IPS-20b (cell line): Measurements from ENCODE around the gene MEG3.

ENCODE experiments used
- H3K27ac ChIP-seq: one replicate; pipeline ENCODE4 v1.5.1; 2013; ENCODE audit warnings: low read length
- H3K27me3 ChIP-seq: 2 replicates; pipeline ENCODE4 v1.6.1; 2013; ENCODE audit warnings: mild to moderate bottlenecking, low read length, inconsistent platforms; ENCODE audit not compliant: insufficient read depth
- H3K36me3 ChIP-seq: 2 replicates; pipeline ENCODE4 v1.6.1; 2013; ENCODE audit warnings: low read depth, mild to moderate bottlenecking, inconsistent platforms, low read length, moderate library complexity; ENCODE audit not compliant: insufficient read depth
- H3K4me1 ChIP-seq: 2 replicates; pipeline ENCODE4 v1.6.1; 2013; ENCODE audit warnings: mild to moderate bottlenecking, control low read depth, inconsistent platforms, low read length, moderate library complexity; ENCODE audit not compliant: insufficient read depth
- H3K4me3 ChIP-seq: 2 replicates; pipeline ENCODE4 v1.5.1; 2013; ENCODE audit warnings: mild to moderate bottlenecking, low read length, inconsistent platforms
- H3K9ac ChIP-seq: 2 replicates; pipeline ENCODE4 v1.6.1; 2013; ENCODE audit warnings: low read depth, mild to moderate bottlenecking, inconsistent platforms, low read length, moderate library complexity
- H3K9me3 ChIP-seq: 2 replicates; pipeline ENCODE4 v1.6.1; 2013; ENCODE audit warnings: mild to moderate bottlenecking, low read depth, low read length, inconsistent platforms; ENCODE audit not compliant: insufficient read depth

The MEG3 gene

GRCh38 chr14:100882991-100883788, 57.3 kb downstream of the MEG3 start:
- peaks cover 2% of the 10 kb centered on the region; the same call in 1 of the 2 replicates for H3K4me1 ChIP-seq
- no peak overlapping the region for H3K9ac ChIP-seq
- no peaks in the 10 kb centered on the region for H3K36me3 ChIP-seq
- H3K9me3 ChIP-seq: no peaks in the 10 kb centered on the region; the same call in 1 of the 2 replicates
- no peaks in the 10 kb centered on the region for H3K27me3 ChIP-seq
- no peak overlapping the region for H3K4me3 ChIP-seq
- H3K27ac ChIP-seq: no peak overlapping the region

- Histone ChIP-seq H3K4me1 (peaks cover 2% of the 10 kb centered on the region; the same call in 1 of the 2 replicates), H3K36me3 (no peaks in the 10 kb centered on the region), H3K27me3 (no peaks in the 10 kb centered on the region), H3K4me3 (no peak overlapping the region), H3K9me3 (no peaks in the 10 kb centered on the region; the same call in 1 of the 2 replicates), H3K9ac (no peak overlapping the region), H3K27ac (no peak overlapping the region)
Measured at GRCh38 chr14:100883789-100884101, 57.8 kb downstream of the MEG3 start.

- Histone ChIP-seq H3K27ac (no peak overlapping the region), H3K27me3 (no peaks in the 10 kb centered on the region), H3K4me1 (peaks cover 2% of the 10 kb centered on the region; the same call in 1 of the 2 replicates), H3K9me3 (no peaks in the 10 kb centered on the region; the same call in 1 of the 2 replicates), H3K4me3 (no peak overlapping the region), H3K36me3 (no peaks in the 10 kb centered on the region), H3K9ac (no peak overlapping the region)
Measured at GRCh38 chr14:100884456-100884855, 58.5 kb downstream of the MEG3 start.

DNA sequence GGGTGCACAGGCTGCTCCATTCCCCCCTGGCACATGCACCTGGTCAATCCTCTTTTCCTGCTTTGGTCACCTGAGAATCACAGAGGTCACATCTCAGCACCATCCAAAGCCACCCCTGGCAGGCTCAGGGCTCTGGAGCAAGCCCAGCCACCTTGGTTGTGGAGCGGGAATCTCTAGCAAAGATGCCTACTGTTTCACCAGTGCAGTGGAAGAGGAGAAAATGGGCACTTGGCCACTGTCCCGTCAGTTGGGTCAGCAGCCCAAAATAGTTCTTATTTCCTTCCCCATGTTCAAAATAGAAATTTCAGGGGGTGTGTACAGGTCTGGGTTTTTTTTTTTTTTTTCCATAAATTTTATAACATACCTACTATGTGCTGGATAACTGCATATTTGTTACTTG, 59.3 kb downstream of the MEG3 start:
- H3K9ac ChIP-seq: no peak overlapping the region
- H3K27ac ChIP-seq: no peak overlapping the region
- H3K4me1 ChIP-seq: peaks cover 2% of the 10 kb centered on the region; the same call in 1 of the 2 replicates
- H3K9me3 ChIP-seq: no peaks in the 10 kb centered on the region; the same call in 1 of the 2 replicates
- H3K4me3 ChIP-seq: no peak overlapping the region
- H3K36me3 ChIP-seq: no peaks in the 10 kb centered on the region
- H3K27me3 ChIP-seq: no peaks in the 10 kb centered on the region

DNA sequence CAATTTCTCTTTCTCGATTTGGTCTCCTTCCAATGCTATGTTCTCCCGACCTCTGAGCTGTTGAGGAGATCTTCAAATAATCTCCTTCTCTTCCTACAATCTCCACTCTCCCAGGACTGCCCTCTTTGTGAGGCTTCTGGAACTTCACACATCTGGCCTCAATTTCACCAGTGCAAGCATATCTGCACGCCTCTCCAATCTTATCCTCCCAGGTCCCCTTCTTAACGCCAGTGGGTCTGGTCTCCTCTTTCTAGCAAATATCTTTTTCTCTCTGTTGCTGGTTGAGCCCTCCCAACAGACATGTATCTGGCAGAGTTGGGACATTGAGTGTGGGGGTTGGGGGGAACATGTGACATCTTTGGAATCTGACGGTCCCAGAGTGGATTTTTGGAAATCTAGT, 59.7 kb downstream of the MEG3 start:
- H3K27ac ChIP-seq: no peak overlapping the region
- peaks cover 2% of the 10 kb centered on the region; the same call in 1 of the 2 replicates for H3K4me1 ChIP-seq
- no peaks in the 10 kb centered on the region for H3K27me3 ChIP-seq

DNA sequence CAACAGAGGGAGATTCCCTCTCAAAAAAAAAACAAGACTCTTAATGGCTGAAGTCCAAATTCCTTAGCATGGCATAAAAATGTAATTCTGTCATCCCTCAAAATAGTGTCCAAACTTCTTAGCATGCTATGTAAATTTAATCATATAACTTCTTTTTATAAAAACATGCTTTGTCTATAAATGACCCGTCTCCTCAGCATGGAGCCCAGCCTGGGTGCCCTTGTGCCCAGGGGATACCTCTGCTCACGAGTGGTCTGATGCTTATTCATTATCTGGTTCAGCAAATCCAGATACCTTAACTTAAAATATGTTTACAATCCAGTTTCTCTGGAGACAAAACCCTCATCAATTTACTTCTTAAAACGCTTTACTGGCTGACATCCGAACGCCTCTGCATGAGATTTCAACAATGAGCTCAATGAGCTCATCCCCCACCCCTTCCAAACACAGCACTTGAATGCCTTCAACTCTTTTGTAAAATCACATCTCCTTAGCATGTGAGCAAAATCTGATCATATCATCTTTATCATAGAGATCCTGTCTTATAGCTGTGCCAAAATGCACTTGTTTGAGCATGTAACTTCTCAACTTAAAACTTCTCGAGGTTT, 61.9 kb downstream of the MEG3 start:
- Histone ChIP-seq H3K4me3 (no peak overlapping the region), H3K4me1 (peaks cover 2% of the 10 kb centered on the region; the same call in 1 of the 2 replicates), H3K9me3 (no peaks in the 10 kb centered on the region), H3K27ac (no peak overlapping the region), H3K27me3 (no peaks in the 10 kb centered on the region), H3K36me3 (no peaks in the 10 kb centered on the region), H3K9ac (no peak overlapping the region)

More for the DNA sequence above, 59.7 kb downstream of the MEG3 start:
- Histone ChIP-seq H3K36me3 (no peaks in the 10 kb centered on the region), H3K9ac (no peak overlapping the region), H3K4me3 (no peak overlapping the region), H3K9me3 (no peaks in the 10 kb centered on the region; the same call in 1 of the 2 replicates)

DNA sequence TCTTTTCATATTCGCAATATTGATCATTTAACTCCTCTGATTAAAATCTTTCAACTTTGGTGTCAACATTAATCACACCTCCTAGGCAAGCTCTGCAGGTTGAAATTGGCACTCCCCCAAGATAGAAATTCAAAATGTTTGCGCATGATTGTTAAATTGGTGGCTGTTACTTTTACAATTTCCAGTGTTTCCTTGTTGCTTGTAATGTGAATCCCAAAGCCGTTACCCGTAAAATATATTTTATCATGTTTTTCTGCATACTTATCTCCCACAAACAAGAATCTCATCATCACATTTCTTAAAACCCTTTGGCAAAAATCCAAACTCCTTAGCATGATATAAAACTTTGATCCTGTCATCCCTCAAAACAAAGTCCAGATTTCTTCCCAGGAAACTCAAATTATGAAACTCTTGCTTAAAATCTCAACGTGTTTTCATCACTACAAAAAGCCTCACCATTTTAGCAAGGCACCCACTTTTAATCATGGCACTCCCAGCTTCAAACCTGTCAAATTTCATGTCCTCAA, 62.9 kb downstream of the MEG3 start:
- no peak overlapping the region for H3K27ac ChIP-seq
- no peaks in the 10 kb centered on the region for H3K27me3 ChIP-seq
- H3K9ac ChIP-seq: no peak overlapping the region
- no peaks in the 10 kb centered on the region for H3K36me3 ChIP-seq
- H3K4me1 ChIP-seq: peaks cover 2% of the 10 kb centered on the region; the same call in 1 of the 2 replicates
- H3K4me3 ChIP-seq: no peak overlapping the region
- no peaks in the 10 kb centered on the region for H3K9me3 ChIP-seq

DNA sequence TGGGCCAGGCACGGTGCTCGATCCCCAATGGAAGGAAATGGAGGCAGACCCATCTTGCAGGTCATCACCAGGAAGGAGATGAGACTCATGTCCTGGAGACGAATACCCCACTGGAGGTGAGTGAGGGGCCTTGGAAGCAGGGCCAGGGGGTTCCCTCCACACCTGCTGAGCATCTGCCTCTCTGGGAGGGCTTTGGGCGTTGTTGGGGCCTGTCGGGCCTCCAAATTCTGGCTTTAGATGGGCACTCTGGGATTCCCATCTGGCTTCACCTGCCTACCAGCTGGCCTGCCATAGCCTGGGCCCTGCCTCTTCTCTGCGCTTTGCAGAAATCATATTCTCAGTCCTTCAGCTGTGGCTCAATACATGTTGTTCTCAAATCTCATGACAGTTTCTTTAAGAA, 63.7 kb downstream of the MEG3 start:
- Histone ChIP-seq H3K4me1 (peaks cover 2% of the 10 kb centered on the region; the same call in 1 of the 2 replicates), H3K9me3 (no peaks in the 10 kb centered on the region), H3K27ac (no peak overlapping the region), H3K9ac (no peak overlapping the region), H3K27me3 (no peaks in the 10 kb centered on the region), H3K4me3 (no peak overlapping the region), H3K36me3 (no peaks in the 10 kb centered on the region)

- no peak overlapping the region for H3K4me3 ChIP-seq
- no peaks in the 10 kb centered on the region for H3K27me3 ChIP-seq
- H3K36me3 ChIP-seq: no peaks in the 10 kb centered on the region
- H3K27ac ChIP-seq: no peak overlapping the region
- no peak overlapping the region for H3K9ac ChIP-seq
- no peaks in the 10 kb centered on the region for H3K9me3 ChIP-seq
- peaks cover 2% of the 10 kb centered on the region; the same call in 1 of the 2 replicates for H3K4me1 ChIP-seq
Measured at GRCh38 chr14:100890061-100890850, 64.3 kb downstream of the MEG3 start.

DNA sequence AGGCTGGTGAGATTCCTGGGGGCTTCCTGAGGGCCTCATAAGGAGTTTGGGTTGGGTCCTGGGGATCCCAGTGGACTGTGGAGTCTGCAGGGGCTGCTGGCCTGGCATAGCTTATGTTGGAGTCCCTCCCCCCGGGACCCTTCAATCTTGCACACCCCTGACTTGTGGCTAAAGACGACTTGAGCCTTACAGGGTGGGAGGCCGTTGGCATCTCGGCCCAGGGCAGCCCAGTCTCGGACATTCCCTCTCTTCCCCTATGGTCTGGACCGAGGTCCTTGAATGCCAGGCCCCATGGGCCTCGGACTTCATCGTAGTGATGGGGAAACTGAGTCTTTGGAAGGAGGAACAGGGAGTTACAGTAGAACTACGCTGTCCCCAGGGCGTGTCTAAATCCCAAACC, 65.1 kb downstream of the MEG3 start:
- no peak overlapping the region for H3K9ac ChIP-seq
- H3K4me1 ChIP-seq: peaks cover 2% of the 10 kb centered on the region; the same call in 1 of the 2 replicates
- no peak overlapping the region for H3K4me3 ChIP-seq
- H3K36me3 ChIP-seq: no peaks in the 10 kb centered on the region
- H3K9me3 ChIP-seq: no peaks in the 10 kb centered on the region
- H3K27ac ChIP-seq: no peak overlapping the region
- no peaks in the 10 kb centered on the region for H3K27me3 ChIP-seq
